Measurements from ENCODE around the gene NPC1L1. TPM values are rescaled to one million over a fixed set of nuclear protein-coding genes. Genes with fewer than 3 reads are reported as not detected.

Gene NPC1L1
- total RNA-seq, 1 experiment from 2014 or later: 0.15 TPM

- no peak for TF ChIP-seq E2F4 (CRISPR knock-in tag; IDR thresholded peaks at IDR 0.05; ENCODE audit: borderline replicate concordance, low read depth)
- TF ChIP-seq CREB1 (CRISPR knock-in tag; IDR thresholded peaks at IDR 0.05): no peak
- TF ChIP-seq ZBTB43 (CRISPR knock-in tag; IDR thresholded peaks at IDR 0.05): no peak
Observed at GRCh38 chr7:44520574-44520973, 20.6 kb downstream of the NPC1L1 start (continued).

GRCh38 chr7:44519546-44519945, 21.6 kb downstream of the NPC1L1 start:
- DNase-seq (ENCODE audit: low spot score) (no peak), ATAC-seq (no peak)
- H3K9me3 Mint-ChIP-seq: no peaks in the 10 kb centered on the region
- H3K27me3 Mint-ChIP-seq (ENCODE audit: low read depth): peaks cover 5% of the 10 kb centered on the region; the same call in 1 of the 2 replicates
- ChIA-PET CTCF (interaction anchor here (4.3 kb wide), 1 partner anchor 15 kb away, joined by 22 read pairs; no protein-coding TSS in a partner anchor), POLR2A (no interaction called here)
- H3K4me3 Mint-ChIP-seq: no peak overlapping the region
- no peaks in the 10 kb centered on the region for H3K4me1 Mint-ChIP-seq
- H3K36me3 Mint-ChIP-seq: no peaks in the 10 kb centered on the region
- H3K27ac Mint-ChIP-seq: no peak overlapping the region
- TF ChIP-seq ZNF423 (CRISPR knock-in tag; IDR thresholded peaks at IDR 0.05) (no peak), JUN (CRISPR knock-in tag; IDR thresholded peaks at IDR 0.05) (no peak)

- no peak for ATAC-seq
- TF ChIP-seq ZNF138 (CRISPR knock-in tag; conservative IDR thresholded peaks at IDR 0.05) (no peak), TCF7 (CRISPR knock-in tag; IDR thresholded peaks at IDR 0.05; ENCODE audit: low read depth) (no peak), E2F5 (CRISPR knock-in tag; IDR thresholded peaks at IDR 0.05) (no peak), ZNF396 (CRISPR knock-in tag; IDR thresholded peaks at IDR 0.05; ENCODE audit: borderline replicate concordance) (no peak), HMGA2 (CRISPR knock-in tag; IDR thresholded peaks at IDR 0.05) (no peak), ZNF512 (CRISPR knock-in tag; IDR thresholded peaks at IDR 0.05; ENCODE audit: borderline replicate concordance) (no peak), ATF3 (CRISPR knock-in tag; conservative IDR thresholded peaks at IDR 0.05) (no peak), FOXP4 (CRISPR knock-in tag; IDR thresholded peaks at IDR 0.05) (no peak), MAX (CRISPR knock-in tag; IDR thresholded peaks at IDR 0.05) (no peak), ZNF263 (CRISPR knock-in tag; IDR thresholded peaks at IDR 0.05; ENCODE audit: low read depth) (no peak), ZNF219 (CRISPR knock-in tag; IDR thresholded peaks at IDR 0.05; ENCODE audit: borderline replicate concordance) (no peak), RORB (CRISPR knock-in tag; IDR thresholded peaks at IDR 0.05) (no peak), ATF1 (CRISPR knock-in tag; IDR thresholded peaks at IDR 0.05) (no peak), ZNF532 (CRISPR knock-in tag; IDR thresholded peaks at IDR 0.05; ENCODE audit: borderline replicate concordance) (no peak), JUN (CRISPR knock-in tag; IDR thresholded peaks at IDR 0.05) (no peak), OVOL2 (CRISPR knock-in tag; IDR thresholded peaks at IDR 0.05; ENCODE audit: borderline replicate concordance) (no peak)
- Mint-ChIP-seq H3K36me3 (no peaks in the 10 kb centered on the region), H3K9me3 (no peaks in the 10 kb centered on the region), H3K27ac (no peak overlapping the region), H3K4me3 (no peak overlapping the region), H3K4me1 (no peaks in the 10 kb centered on the region), H3K27me3 (ENCODE audit: low read depth) (no peaks in the 10 kb centered on the region; the same call in 1 of the 2 replicates)
- DNase-seq (ENCODE audit: low spot score): no peak
- ChIA-PET POLR2A (no interaction called here), CTCF (interaction anchor here (4.3 kb wide), 1 partner anchor 16 kb away, joined by 22 read pairs; no protein-coding TSS in a partner anchor)
Observed at GRCh38 chr7:44518761-44519160, 22.4 kb downstream of the NPC1L1 start.
